ENCODE measurements around the gene HDDC3.

Gene HDDC3

DNA sequence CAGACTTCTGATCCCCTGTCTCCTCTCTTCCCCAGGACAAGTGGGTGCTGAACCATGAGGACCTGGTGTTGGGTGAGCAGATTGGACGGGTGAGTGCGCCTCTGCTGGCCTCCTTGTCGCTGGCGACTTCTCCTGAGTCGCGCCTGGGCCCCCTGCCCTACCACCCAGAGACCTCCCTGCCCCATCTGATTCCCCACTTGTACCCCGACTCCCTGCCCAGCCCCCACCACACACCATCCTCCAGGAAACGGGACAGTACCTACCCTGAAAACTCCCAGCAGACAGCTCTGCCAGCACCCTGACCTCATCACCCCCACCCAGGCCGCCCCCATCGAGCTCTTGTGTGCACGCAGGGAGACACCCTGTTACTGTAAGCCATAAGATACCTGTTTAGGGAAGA, 40.3 kb downstream of the HDDC3 start:
- no peaks in the 10 kb centered on the region for H3K9me3 ChIP-seq (ENCODE audit: insufficient read depth, low read depth, low read length)
- no peak overlapping the region for H3K4me2 ChIP-seq (ENCODE audit: low read depth, low read length, poor library complexity, severe bottlenecking)
- H3K27me3 ChIP-seq (ENCODE audit: insufficient read depth, low read length, poor library complexity, severe bottlenecking), result no peaks in the 10 kb centered on the region
- no peak overlapping the region for H2AFZ ChIP-seq (ENCODE audit: low read length)
- no peak for TF ChIP-seq EZH2phosphoT487 (IDR thresholded peaks at IDR 0.05; ENCODE audit: borderline replicate concordance)
- TF ChIP-seq CTCF (conservative IDR thresholded peaks at IDR 0.05; ENCODE audit: low read length), result no peak
- H3K9ac ChIP-seq (ENCODE audit: low read depth, low read length, poor library complexity, severe bottlenecking), result no peak overlapping the region
- peaks cover 40% of the 10 kb centered on the region; the same call in 1 of the 2 replicates for H3K36me3 ChIP-seq (ENCODE audit: insufficient read depth, low read length)
- no peaks in the 10 kb centered on the region for H4K20me1 ChIP-seq (ENCODE audit: insufficient read depth, low read length, poor library complexity, severe bottlenecking)
- no peaks in the 10 kb centered on the region for H3K9me2 ChIP-seq (replicated peaks; ENCODE audit: low read depth, low read length)
- H3K79me2 ChIP-seq (ENCODE audit: insufficient read depth, low read length), result peaks cover 2% of the 10 kb centered on the region; the same call in 1 of the 2 replicates
- no peak overlapping the region for H3K4me3 ChIP-seq (ENCODE audit: low read length, poor library complexity, severe bottlenecking)
- H3F3A ChIP-seq (ENCODE audit: low read depth), result no peaks in the 10 kb centered on the region
- H3K4me1 ChIP-seq (ENCODE audit: insufficient read depth, low read length, poor library complexity, severe bottlenecking), result no peaks in the 10 kb centered on the region

DNA sequence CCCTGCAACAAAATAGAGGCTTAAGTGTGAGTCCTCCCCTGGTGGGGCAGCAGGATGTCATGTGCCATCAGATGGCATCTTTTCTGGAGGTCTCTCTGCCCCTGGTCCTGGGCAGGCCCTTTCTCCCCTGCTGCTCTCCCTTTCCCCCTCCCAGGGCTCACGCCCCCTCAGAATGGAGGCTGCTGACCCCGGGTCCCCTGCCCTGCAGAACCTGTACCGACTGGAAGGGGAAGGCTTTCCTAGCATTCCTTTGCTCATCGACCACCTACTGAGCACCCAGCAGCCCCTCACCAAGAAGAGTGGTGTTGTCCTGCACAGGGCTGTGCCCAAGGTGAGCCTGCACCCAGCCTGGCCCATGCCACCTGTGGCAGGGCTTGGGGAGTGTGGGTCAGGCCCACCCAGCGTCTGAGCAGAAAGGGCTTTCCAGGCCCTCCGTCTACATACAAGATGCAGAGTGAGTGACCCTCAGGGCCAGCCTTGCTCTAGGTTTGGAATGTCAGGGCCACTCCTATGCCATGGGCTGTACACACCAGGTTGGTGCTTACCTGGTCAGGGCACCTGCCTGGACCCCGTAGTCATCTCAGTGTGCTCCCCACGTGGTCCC, 40.9 kb downstream of the HDDC3 start:
- Histone ChIP-seq H4K20me1 (ENCODE audit: insufficient read depth, low read length, poor library complexity, severe bottlenecking) (peaks cover 4% of the 10 kb centered on the region), H3K9me2 (replicated peaks; ENCODE audit: low read depth, low read length) (no peaks in the 10 kb centered on the region), H3K9me3 (ENCODE audit: insufficient read depth, low read depth, low read length) (no peaks in the 10 kb centered on the region), H3F3A (ENCODE audit: low read depth) (no peaks in the 10 kb centered on the region), H3K4me2 (ENCODE audit: low read depth, low read length, poor library complexity, severe bottlenecking) (no peak overlapping the region), H3K9ac (ENCODE audit: low read depth, low read length, poor library complexity, severe bottlenecking) (no peak overlapping the region), H2AFZ (ENCODE audit: low read length) (no peak overlapping the region), H3K4me3 (ENCODE audit: low read length, poor library complexity, severe bottlenecking) (no peak overlapping the region), H3K36me3 (ENCODE audit: insufficient read depth, low read length) (peaks cover 40% of the 10 kb centered on the region; the same call in 1 of the 2 replicates), H3K27me3 (ENCODE audit: insufficient read depth, low read length, poor library complexity, severe bottlenecking) (no peaks in the 10 kb centered on the region), H3K79me2 (ENCODE audit: insufficient read depth, low read length) (peaks cover 8% of the 10 kb centered on the region), H3K4me1 (ENCODE audit: insufficient read depth, low read length, poor library complexity, severe bottlenecking) (peaks cover 4% of the 10 kb centered on the region)
- no peak for TF ChIP-seq CTCF (conservative IDR thresholded peaks at IDR 0.05; ENCODE audit: low read length)
- no peak for TF ChIP-seq EZH2phosphoT487 (IDR thresholded peaks at IDR 0.05; ENCODE audit: borderline replicate concordance)

- no peak for TF ChIP-seq CTCF (conservative IDR thresholded peaks at IDR 0.05; ENCODE audit: low read length)
- no peak for TF ChIP-seq EZH2phosphoT487 (IDR thresholded peaks at IDR 0.05; ENCODE audit: borderline replicate concordance)
- Histone ChIP-seq H4K20me1 (ENCODE audit: insufficient read depth, low read length, poor library complexity, severe bottlenecking) (peaks cover 7% of the 10 kb centered on the region), H3K9me3 (ENCODE audit: insufficient read depth, low read depth, low read length) (no peaks in the 10 kb centered on the region), H3K36me3 (ENCODE audit: insufficient read depth, low read length) (peaks cover 40% of the 10 kb centered on the region; the same call in 1 of the 2 replicates), H3K4me2 (ENCODE audit: low read depth, low read length, poor library complexity, severe bottlenecking) (no peak overlapping the region), H3K79me2 (ENCODE audit: insufficient read depth, low read length) (peaks cover 13% of the 10 kb centered on the region), H3K9me2 (replicated peaks; ENCODE audit: low read depth, low read length) (no peaks in the 10 kb centered on the region), H3K4me3 (ENCODE audit: low read length, poor library complexity, severe bottlenecking) (no peak overlapping the region), H3K9ac (ENCODE audit: low read depth, low read length, poor library complexity, severe bottlenecking) (no peak overlapping the region), H2AFZ (ENCODE audit: low read length) (no peak overlapping the region), H3K4me1 (ENCODE audit: insufficient read depth, low read length, poor library complexity, severe bottlenecking) (peaks cover 7% of the 10 kb centered on the region), H3F3A (ENCODE audit: low read depth) (no peaks in the 10 kb centered on the region), H3K27me3 (ENCODE audit: insufficient read depth, low read length, poor library complexity, severe bottlenecking) (no peaks in the 10 kb centered on the region)
Measured at GRCh38 chr15:90890839-90891238, 41.5 kb downstream of the HDDC3 start.
